ENCODE measurements around the gene MAP4. TPM values are rescaled to one million over a fixed set of nuclear protein-coding genes. Genes with fewer than 3 reads are reported as not detected.
"Not testable (repeated sequence)": the region's sequence is repeated elsewhere in the genome, so short reads cannot be mapped to it uniquely, and the experiment has no call there.

The MAP4 gene
- 104 and 106 TPM in 2 replicates for total RNA-seq

DNA sequence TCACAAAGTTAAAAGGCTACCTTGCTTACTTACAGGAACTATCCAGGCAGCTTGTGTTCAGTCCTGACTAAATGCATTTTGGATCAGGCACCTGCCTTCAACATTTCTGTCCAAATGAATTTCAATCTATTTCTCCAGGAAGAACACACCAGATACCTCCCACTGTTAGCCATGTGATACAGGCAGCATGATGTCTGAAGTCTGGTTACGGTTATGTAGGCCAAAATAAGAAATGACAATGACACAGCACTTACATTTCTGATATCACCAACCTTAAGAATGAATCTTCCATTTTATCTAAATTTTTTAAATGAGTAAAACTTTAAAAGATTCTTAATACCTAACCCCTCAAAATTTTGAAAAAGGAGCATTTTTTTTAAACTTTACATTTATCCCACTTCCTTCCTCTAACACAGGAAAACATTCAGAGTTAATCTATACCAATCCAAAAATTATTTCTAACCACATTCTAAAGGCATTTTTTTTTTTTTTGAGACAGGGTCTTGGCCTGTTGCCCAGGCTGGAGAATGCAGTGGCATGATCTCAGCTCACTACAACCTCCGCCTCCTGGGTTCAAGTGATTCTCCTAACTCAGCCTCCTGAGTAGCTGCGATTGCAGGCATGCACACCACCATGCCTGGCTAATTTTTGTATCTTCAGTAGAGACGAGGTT lies at the start of gene MAP4:
Gene MAP4 (minus strand): TSS at position 116 of the 673 bp plus-strand sequence. CDS start 17,556 bp downstream, outside the sequence.
- intact Hi-C loops (cut with micrococcal nuclease), result no loop called here

DNA sequence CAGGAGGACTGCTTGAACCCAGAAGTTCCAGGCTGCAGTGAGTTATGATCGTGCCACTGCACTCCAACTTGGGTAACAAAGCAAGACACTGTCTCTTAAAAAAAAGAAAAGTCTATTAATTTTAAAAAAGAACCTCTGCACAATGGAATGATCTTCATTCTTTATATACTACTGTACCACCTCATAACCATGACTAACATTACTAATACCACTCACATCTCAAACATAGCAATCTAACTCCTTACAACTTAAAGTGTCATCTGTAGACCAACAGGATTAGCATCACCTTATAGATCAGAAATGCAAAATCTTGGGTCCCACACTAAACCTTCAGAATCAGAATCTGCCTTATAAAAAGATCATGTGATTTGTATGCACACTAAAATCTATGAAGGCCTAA lies 48.8 kb upstream of the MAP4 start:
- intact Hi-C loops (cut with micrococcal nuclease), result no loop called here

GRCh38 chr3:48064292-48064829 lies 48.1 kb upstream of the MAP4 start:
- intact Hi-C loops (cut with micrococcal nuclease), result no loop called here

DNA sequence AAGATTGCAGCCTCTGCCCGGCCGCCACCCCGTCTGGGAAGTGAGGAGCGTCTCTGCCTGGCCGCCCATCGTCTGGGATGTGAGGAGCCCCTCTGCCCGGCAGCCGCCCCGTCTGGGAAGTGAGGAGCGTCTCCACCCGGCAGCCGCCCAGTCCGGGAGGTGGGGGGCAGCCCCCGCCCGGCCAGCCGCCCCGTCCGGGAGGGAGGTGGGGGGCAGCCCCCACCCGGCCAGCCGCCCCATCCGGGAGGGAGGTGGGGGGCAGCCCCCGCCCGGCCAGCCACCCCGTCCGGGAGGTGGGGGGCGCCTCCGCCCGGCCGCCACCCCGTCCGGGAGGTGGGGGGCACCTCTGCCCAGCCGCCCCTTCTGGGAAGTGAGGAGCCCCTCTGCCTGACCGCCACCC lies 45.4 kb upstream of the MAP4 start:
- intact Hi-C loops (cut with micrococcal nuclease), result not testable (repeated sequence)

GRCh38 chr3:48058091-48058490 lies 41.9 kb upstream of the MAP4 start:
- intact Hi-C loops (cut with micrococcal nuclease), result no loop called here

DNA sequence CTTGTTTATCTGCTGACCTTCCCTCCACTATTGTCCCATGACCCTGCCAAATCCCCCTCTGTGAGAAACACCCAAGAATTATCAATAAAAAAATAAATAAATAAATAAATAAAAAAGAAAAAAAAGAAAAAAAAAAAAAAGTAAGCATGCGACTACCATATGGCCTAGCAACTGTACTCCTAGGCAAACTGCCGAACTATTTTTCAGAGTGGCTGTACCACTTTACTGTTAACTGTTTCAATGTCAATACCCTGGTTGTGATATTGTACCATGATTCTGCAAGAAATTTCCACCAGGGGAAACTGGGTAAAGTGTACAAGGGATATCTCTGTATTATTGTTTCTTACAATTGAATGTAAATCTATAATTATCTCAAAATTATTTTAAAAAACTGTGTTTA lies 41.3 kb upstream of the MAP4 start:
- intact Hi-C loops (cut with micrococcal nuclease), result no loop called here

DNA sequence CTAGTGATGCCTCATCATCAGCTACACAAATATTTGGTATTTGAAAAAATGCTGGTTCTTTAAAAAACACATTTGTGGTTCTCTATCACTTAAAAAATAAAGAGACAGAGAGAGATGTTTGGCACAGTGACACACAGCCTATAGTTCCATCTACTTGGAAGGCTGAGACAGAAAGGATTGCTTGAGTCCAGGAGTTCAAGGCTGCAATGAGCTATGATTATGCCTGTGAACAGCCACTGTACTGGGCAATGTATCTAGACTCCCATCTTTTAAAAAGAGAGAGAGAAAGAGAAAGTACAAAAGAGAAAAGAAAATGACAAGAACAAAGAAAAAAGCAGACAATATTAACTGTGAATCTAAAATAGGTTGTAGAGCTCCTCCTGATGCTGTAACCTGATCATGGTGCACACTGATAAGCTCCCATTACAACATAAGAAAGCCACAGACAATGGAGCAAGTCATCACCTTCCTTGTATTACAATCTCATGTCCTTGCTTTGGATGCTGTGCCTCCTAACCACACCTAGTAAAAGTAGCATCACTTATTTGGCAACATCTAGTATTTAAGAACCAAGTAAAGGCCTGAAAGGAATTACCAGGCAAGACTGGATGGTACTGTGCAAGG lies 31.7 kb upstream of the MAP4 start:
- intact Hi-C loops (cut with micrococcal nuclease), result no loop called here

DNA sequence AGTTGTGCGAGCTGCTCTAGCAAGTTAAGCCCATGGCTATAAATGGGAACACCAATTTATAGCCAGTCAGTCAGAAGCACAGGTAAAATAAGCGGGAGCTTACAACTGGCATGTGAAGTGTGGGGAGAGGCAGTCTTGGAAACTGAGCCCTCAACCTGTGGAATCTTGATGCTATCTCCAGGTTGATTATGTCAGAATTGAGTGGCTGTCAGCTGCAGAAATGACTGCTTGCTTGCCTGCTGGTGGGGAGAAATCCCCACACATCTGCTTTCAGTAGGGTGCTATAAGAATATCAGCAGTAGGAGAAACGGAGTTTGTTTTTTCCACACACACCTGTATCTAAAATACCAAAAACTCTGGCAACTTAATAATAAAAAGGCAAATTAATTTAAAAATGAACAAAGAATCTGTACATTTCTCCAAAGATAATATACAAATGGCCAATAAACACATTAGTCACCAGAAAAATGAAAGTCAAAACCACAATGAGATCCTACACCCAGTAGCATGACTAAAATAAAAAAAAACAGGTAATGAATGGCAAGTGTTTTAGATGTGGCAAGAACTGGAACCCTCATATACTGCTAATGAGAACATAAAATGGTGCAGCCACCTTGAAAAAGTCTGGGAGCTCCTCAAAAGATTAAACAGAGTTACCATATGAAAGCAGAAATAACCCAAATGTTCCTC lies 26.0 kb upstream of the MAP4 start:
- intact Hi-C loops (cut with micrococcal nuclease), result no loop called here

DNA sequence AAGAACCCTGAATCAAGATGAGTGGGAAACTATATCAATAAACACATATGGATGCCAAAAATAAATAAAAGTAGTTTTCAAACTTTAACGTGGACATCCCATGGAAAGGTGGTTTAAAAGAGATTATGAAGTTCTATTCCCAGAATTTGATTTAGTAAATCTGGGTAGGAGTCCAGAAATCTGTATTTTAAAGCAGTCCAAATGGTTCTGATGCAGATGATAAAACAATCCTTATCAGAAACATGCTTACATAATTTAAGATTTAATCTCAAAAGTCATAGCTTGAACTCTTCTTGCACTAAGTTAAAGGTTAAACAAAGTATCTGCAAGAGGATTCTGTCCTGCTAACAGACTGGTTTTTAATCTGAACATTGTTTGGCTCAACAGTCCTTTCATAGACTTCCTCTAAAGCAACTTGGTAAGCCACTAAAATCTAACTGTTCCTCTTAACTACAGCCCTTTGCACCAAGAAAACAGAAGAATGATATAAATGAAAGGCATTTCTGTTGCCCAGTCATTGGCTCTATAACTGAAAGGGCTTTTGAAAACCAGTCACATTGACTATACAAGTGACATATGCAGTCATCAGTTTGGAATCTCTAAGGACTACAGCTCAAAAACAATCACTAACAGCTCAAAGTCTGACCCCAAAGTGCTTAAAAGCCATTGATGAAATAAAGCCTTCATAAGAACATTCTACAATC lies 23.4 kb upstream of the MAP4 start:
- intact Hi-C loops (cut with micrococcal nuclease), result no loop called here

DNA sequence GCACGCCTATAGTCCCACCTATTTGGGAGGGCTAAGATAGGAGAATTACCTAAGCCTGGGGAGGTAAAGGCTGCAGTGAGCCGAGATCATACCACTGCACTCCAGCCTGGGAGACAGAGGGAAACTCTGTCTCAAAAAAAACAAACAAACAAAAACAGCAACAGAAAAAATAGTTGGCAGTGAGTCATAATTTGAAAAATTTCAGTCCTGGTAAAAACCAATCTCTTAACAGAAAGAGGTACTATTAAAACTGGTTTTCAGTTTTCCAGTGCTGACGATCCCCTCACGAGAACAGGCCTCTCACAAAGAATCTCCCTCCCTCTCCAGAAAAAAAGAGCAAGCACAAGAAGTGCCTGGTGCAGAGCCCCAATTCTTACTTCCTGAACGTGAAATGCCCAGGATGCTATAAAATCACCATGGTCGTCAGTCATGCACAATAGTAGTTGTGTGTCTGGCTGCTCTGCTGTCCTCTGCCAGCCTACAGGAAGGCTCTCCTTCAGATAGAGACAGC lies 22.8 kb upstream of the MAP4 start:
- intact Hi-C loops (cut with micrococcal nuclease), result no loop called here

DNA sequence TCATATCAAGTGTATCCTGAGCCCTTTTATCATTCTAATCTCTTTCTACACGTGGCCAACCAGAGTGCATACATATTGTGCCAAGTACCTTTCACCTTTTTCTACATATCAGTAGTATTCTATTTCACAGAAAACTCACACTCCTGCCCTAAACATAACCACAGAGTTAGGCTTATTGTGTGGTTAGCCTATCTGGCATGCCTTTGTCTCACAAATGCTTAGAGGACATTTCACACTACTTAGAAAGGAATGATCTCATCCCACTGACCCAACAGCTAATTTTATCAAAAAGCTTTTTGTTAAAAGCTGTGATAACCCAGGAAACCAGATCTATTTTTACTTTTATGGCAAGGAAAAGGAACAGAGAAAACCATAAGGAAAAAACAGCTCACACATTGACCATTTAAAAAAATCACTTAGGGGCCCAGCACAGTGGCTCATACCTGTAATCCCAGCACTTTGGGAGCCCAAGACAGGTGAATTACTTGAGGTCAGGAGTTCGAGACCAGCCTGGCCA lies 17.8 kb upstream of the MAP4 start:
- intact Hi-C loops (cut with micrococcal nuclease), result no loop called here

DNA sequence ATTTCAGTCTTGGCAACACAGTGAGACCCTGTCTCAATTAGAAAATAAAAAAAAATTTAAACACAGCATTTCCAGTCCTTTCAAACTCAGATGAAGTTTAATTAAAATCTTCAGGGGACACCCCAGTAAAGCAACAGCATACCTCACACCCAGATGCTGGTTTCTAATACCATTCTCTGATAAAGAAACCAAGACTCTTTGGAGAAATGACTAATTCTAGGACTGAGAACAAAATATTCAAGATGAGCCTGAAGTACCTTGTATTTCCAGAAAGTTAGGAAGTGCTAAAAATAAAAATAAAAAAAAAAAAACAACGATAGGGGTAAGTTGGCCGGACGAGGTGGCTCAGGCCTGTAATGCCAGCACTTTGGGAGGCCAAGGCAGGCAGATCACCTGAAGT lies 14.0 kb upstream of the MAP4 start:
- intact Hi-C loops (cut with micrococcal nuclease), result no loop called here

DNA sequence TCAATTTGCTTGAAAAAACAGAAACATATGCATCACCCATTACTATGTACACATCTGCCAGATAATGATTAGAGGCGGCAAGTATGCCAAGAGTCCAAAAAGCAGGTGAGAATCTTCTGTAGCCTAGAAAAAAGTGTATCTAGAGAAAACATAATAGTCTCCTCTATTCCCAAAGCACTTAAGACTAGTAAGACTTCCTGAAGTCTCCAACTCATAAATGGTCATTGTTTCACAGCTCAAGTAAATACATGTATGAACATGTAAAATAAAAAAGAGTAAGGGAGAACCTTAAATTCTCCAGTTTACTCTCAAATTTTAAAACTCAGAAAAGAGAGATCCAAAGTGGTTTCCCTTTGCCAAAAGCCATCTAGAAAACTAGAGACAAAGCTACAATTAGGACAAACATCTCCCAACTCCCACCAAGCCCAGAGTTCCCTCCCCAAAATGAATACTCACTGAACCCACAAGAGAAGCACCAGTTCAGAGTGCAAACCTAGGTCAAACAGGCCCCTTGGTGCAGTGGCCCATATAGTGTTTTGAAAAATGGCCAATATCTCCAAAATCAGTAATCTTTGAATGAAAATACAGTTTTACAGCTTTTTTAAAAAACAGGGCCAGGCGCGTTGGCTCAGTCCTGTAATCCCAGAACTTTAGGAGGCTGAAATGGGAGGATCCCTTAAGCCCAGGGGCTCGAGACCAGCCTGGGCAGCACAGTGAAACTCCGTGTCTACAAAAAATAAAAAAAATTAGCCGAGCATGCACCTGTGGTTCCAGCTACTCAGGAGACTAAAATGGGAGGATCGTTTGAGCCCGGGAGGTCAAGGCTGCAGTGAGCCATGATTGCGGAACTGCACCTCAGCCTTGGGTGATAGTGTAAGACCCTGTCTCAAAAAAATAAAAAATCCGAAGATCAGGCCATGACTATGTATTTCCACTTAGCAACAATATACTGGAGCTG lies 11.0 kb upstream of the MAP4 start:
- intact Hi-C loops (cut with micrococcal nuclease), result no loop called here

DNA sequence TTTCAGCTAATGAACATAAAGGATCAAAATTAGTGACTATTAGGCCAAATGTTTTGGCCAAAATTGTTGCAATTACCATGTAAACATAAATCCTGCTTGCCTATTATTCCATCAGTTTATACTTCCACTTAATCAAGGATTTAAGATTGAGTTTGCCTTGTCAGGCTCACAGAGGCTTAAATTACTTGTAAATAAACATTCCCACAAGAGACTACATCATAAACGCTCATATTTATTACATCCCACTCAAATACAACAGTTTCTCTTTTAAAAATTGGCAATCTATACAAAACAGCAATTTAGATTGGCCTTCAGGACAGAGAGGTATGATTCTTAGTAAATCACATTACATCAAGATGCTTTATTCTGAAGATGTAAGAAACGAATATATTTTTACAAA lies 9.9 kb upstream of the MAP4 start:
- intact Hi-C loops (cut with micrococcal nuclease), result no loop called here

DNA sequence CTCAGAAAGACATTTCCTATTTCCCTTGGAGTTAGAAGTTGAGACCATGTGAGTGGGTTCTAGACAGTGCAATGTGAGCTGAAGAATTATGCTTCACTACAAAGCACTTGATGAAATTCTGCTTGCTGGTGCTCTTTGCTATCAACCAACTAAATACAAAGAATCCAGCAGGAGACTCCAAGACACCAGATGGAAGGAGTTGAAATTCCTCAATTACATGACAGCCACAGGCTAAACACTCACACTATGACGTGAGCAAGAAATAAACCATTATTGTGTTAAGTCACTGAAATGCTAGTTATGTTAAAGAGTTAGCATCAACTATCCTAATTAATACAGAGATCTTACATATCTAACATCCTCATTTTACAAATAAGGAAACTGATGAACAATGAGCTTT lies 8.2 kb upstream of the MAP4 start:
- intact Hi-C loops (cut with micrococcal nuclease), result no loop called here

GRCh38 chr3:48023377-48023776 lies 7.2 kb upstream of the MAP4 start:
- intact Hi-C loops (cut with micrococcal nuclease), result no loop called here

GRCh38 chr3:48022178-48022577 lies 6.0 kb upstream of the MAP4 start:
- intact Hi-C loops (cut with micrococcal nuclease), result no loop called here

GRCh38 chr3:48018841-48019240 lies 2.6 kb upstream of the MAP4 start:
- intact Hi-C loops (cut with micrococcal nuclease), result no loop called here

- intact Hi-C loops (cut with micrococcal nuclease), result no loop called here
These were observed 610 bp downstream of the MAP4 start for GRCh38 chr3:48015431-48016180.

Measured in T-helper 1 cell treated with Interleukin-12 subunit alpha and Interleukin-12 subunit beta and Interleukin-4 antibody, amounts not matched to agents 30 ng/mL and 1 ng/mL, for 36 hours (primary cell).